ENCODE results near the gene NR1H2. TPM values are rescaled to one million over a fixed set of nuclear protein-coding genes. Genes with fewer than 3 reads are reported as not detected.

The NR1H2 gene
- total RNA-seq (10 to 100 TPM; 30.8 to 58.1 TPM), polyA plus RNA-seq (10 to 100 TPM; 30.4 to 36.6 TPM)

GRCh38 chr19:50376166-50377050 is at the start of gene NR1H2:
Gene NR1H2 (plus strand): TSS chr19:50376457. CDS start chr19:50377606, 1,149 bp downstream.
- Histone ChIP-seq H3K4me3 (ENCODE audit: low read depth in 1 of 3, low read length in 3 of 3) (peak within 1 kb of the TSS; percentile 75 to 98 (median 81)), H3K27me3 (ENCODE audit: control insufficient read depth in 4 of 4, insufficient read depth in 4 of 4, low read length in 3 of 4) (no peaks in the 10 kb centered on the region), H3K9ac (ENCODE audit: low read depth in 1 of 2, low read length in 2 of 2) (peak within 1 kb of the TSS; percentile 87 to 97), H3K36me3 (ENCODE audit: control insufficient read depth in 4 of 4, insufficient read depth in 3 of 4, low read depth in 1 of 4, low read length in 3 of 4) (peaks cover 11 to 38% (median 24%) of the 10 kb centered on the region in 4 donors), H3K9me3 (ENCODE audit: control insufficient read depth in 4 of 4, low read length in 3 of 4) (no peaks in the 10 kb centered on the region), H3K4me1 (ENCODE audit: control insufficient read depth in 4 of 4, insufficient read depth in 4 of 4, low read length in 3 of 4) (peaks cover 0 to 3% (median 0%) of the 10 kb centered on the region in 4 donors), H3K27ac (ENCODE audit: low read depth in 1 of 2, low read length in 2 of 2) (peak within 1 kb of the TSS; percentile 95 to 100)
- TF ChIP-seq RXRA (IDR thresholded peaks at IDR 0.05) = peak; percentile 31 to 42
- TF ChIP-seq ZBTB33 (IDR thresholded peaks at IDR 0.05) = no peak
- TF ChIP-seq ATF3 (IDR thresholded peaks at IDR 0.05) = peak; percentile 72
- peak; percentile 36 for TF ChIP-seq REST (IDR thresholded peaks at IDR 0.05)
- peak; percentile 73 for TF ChIP-seq SP1 (IDR thresholded peaks at IDR 0.05)
- TF ChIP-seq NR2F2 (IDR thresholded peaks at IDR 0.05) = peak; percentile 49
- no peak for TF ChIP-seq TAF1 (conservative IDR thresholded peaks at IDR 0.05)
- peak; percentile 14 to 18 for TF ChIP-seq HNF4A (conservative IDR thresholded peaks at IDR 0.05)
- no peak for TF ChIP-seq CTCF (IDR thresholded peaks at IDR 0.05; ENCODE audit: low read depth, low read length, missing input control)
- peak; percentile 44 for TF ChIP-seq FOXA2 (IDR thresholded peaks at IDR 0.05)
- peak; percentile 48 for TF ChIP-seq FOXA1 (IDR thresholded peaks at IDR 0.05)
- TF ChIP-seq GABPA (IDR thresholded peaks at IDR 0.05 in 1 of 2, conservative IDR thresholded peaks at IDR 0.05 in 1 of 2) = peak; percentile 100
- TF ChIP-seq HNF4G (IDR thresholded peaks at IDR 0.05) = no peak
- peak in 1 of 2 donors; percentile 19 for TF ChIP-seq JUND (IDR thresholded peaks at IDR 0.05)
- TF ChIP-seq RAD21 (IDR thresholded peaks at IDR 0.05) = no peak
- TF ChIP-seq MAX (IDR thresholded peaks at IDR 0.05) = peak; percentile 73
- TF ChIP-seq EGR1 (IDR thresholded peaks at IDR 0.05; ENCODE audit: low read depth in 2 of 2) = peak; percentile 49 to 59
- TF ChIP-seq YY1 (IDR thresholded peaks at IDR 0.05) = peak; percentile 78
- 3% methylated on average over 67 of the region's 67 CpGs for WGBS
- peak; percentile 97 for DNase-seq (ENCODE audit: low spot score)
